SKM-1 treated with dmso at 0.1 percent for 144 hours (cell line): ENCODE data around the gene ARRB1.
"Not testable (repeated sequence)": the region's sequence is repeated elsewhere in the genome, so short reads cannot be mapped to it uniquely, and the experiment has no call there.

Source experiments
- DNase-seq: peaks from one replicate; lab custom pipeline; 2025; ENCODE audit not compliant: unreplicated experiment; lab: John Stamatoyannopoulos, UW

The ARRB1 gene

DNA sequence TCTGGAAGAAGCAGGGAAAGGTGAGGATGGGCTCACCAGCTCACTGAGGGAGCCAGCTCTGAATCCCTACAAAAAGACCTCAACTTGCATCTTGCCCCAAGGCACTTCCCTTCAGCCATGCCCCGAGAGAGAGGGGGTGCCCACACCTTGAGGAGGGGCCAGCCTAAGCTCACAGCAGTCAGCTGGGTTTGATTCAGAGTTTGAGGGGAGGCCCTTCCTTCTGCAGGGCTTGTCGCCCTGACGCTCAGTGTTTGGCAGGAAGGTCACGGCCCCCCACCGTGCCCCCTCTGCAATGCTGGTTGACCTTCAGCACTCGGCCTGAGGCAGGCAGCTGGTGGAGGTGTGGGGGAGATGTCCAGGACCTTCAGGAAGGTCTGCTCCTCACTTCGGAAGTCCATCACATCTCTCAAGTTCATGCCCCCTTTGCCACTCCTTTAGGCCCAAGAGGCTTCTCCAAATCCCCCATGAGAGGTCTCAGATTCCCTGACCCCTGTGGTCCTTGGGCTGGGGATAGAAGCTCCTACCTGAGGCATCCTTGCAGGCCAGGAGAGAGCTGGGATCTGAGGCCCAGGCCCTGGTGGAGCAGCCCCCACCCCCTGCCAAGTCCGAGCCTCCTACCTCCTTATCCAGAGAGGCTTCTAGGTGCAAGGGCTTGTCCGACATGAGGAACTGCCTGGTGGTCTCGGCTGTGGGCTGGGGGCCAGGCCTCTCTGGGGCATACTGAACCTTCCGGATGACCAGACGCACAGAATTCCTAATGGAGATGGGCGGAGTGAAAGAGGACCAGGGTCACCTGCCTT, 73.3 kb downstream of the ARRB1 start:
- no peak for DNase-seq

DNA sequence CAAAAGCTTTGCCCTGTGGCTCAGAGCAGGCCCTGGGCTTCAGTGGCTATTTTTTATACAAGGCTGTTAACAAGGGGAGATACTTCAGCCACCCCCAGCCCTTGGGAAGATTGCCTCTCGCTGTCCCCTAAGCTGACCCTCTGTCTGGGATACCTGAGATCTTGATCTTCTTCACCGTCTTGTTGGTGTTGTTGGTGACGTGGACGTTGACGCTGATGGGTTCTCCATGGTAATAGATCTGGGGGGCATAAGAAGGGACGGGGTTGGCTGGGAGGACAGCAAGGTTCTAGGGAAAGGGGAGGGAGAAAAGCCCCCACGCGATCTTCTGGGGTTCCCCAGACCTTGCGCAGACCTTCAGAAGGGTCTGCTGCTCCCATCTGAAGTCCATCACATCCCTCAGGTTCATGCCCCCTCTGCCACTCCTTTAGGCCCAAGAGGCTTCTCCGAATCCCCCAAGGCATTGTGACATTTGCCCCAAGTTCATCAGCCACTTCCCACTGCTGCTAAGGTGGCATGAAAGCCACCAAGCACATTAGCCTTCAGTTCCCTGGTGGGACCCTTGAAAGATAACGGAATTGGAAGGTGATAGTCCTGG, 74.2 kb downstream of the ARRB1 start:
- no peak for DNase-seq

DNA sequence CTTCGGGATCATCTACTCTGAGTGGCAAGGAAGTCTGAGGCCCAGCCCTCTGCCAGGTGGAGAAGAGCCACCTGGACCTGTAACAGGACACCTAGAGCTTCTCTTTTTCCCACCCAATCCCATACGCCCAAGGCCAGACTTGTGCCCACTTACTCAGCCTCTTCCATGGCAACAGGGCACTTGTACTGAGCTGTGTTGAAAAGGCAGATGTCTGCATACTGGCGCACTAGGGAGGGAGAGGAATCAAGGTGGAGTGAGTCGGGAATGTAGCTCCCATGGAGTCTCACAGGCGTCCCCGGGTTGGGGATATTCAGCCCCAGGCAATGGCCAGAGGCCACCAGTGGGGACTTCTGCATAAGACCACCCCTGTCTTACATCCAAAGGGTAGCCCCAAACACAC, 74.8 kb downstream of the ARRB1 start:
- DNase-seq = no peak

DNA sequence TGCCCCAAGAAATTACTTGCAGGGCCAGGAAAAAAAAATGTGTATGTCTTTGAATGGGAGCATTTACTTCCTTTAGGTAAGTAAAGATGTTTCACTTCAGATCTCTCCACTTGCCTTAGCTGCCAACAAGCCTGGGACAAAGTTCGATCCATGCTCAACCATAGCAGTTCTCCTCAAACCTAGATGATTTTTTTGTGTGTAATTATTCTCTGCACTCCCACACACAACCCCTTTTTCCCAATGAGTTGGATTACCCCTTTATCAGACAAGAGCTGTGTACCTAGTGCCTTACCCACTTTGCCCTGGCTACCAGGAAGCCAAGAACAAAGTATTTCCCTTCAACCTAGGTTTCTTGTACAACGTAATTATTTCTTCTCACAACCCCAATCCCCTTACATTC, 75.3 kb downstream of the ARRB1 start:
- DNase-seq = no peak

DNA sequence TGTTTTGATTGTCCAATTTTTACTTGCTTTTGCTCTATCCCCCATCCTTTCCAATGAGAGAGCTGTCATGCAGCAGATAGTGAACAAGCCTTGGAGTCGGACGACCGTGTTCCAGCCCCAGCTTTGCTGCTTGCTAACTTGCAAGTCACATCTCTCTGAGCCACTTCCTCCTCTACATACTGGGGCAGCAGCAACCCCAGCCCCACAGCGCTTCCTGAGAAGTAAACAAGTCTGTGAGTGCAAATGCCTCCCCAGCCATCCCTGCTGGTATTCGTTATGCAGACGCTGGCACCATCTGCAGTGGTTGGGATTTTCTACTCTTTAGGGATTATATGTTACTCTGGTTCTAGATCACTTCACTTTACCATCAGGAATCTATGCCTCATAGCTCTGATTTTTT, 75.9 kb downstream of the ARRB1 start:
- DNase-seq = no peak

DNA sequence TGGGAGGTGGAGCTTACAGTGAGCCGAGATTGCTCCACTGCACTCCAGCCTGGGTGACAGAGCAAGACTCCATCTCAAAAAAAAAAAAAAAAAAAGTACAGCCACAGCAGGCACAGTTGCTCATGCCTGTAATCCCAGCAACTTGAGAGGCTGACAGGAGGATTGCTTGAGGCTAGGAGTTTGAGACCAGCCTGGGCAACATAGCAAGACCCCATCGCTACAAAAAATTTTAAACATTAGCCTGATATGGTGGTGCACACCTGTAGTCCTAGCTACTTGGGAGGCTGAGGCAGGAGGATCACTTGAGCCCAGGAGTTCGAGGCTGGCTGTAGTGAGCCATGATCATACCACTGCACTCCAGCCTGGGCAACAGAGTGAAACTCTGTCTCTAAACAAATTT, 76.7 kb downstream of the ARRB1 start:
- DNase-seq = not testable (repeated sequence)

DNA sequence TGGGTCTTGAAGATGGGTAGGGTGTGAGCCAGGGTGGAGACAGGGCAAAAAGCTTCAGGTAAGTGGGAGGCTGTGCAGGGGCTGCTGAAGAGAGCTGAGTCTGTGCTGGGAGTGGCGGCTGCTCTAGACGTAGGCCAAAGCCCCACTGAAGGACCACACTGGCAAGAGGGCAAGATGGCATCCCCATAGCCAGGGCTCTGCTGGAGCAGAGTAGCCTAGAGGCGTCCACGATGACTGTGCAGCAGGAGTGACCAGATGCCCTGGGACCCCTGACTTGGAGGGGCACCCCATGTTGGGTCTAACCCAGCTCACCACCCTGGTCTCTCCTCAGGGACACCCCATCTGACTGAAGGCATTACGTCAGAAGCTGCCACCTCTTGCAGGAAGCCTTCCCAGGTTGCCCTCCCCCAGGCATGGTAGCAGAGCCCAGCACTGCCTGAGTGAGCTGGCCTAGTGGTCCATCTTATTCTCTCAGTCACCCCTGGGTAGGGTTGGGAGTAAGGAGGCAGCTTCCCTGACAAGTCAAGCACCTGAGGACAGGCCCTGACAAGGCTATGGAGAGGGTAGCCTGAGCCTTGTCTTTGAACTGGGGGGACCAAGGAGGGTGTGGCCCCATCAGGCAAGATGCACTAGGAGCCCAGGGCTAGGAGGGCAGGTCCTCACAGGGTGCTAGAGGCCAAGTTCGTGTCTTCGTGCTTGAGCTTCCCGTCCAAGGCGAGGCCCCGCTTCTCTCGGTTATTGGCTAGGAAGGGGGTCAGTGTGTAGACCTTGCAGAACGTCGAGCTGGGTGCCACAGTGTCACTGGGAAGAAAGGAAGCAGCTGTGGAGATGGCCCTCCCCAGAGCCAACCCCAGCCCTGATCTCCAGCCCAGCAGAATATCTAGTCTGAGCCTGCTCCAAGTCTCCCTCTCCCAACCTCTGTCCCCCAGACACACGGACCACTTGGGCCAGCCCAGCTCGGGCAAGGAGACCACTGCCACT, 77.8 kb downstream of the ARRB1 start:
- no peak for DNase-seq

DNA sequence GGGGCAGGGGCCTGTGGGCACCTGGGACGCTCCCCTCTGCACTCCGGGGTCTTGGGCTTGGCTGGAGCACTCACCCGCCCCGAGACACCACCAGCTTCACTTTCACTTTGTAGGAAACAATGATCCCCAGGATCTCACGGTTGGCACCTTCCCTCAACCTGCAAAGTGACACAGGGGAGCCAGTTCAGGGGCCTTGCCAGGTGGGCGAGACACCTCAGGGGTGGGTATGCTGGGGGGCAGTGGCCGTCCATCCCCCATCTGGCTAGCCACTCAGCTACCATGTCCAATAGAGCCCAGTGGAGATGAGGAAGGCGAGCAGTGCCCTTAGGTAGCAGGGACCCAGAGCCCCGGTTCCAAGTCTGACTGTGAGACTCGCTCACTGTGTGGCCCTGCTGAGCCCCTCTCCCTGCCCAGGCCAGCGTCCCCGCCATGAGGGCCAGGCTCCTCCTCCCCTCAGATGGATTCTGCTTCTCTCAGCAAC, 78.6 kb downstream of the ARRB1 start:
- no peak for DNase-seq

DNA sequence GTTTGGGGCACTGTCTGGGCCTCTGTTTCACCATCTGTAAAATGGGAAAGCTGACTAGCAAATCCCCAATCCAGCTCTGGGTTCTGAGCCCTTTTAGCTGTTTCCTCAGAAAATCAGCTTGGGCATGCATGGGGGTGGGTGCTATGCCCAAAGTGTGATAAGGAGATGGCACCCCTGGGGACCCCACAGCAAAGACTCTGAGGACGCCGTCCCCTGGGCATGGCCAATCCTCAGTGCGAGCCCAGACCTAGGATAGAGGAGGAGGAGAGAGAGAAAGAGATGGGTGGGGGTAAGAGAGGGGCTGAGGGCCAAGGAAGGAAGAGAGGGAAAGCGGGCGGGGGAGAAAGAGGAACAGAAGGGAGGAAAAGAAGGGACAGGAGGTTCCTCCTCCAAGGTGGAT, 79.1 kb downstream of the ARRB1 start:
- DNase-seq = no peak

DNA sequence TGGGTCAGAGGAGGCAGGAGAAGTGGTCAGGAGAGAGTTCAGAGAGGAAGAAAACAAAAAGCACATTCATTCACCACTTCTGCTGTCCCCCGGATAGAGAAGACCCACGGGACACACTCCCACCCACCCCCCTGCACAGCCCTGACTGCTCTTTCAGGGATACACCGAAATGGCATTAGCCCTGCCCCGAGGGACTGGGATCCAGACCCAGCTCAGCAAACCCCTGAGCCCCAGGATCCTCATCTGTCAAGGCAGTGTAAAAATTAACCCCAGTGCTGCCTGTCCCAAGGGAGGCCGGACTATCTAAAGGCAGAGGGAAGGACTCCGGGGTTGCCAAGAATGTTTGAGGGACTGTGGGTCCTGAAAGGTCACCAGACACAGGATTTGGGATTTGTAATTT, 79.7 kb downstream of the ARRB1 start:
- DNase-seq = no peak

DNA sequence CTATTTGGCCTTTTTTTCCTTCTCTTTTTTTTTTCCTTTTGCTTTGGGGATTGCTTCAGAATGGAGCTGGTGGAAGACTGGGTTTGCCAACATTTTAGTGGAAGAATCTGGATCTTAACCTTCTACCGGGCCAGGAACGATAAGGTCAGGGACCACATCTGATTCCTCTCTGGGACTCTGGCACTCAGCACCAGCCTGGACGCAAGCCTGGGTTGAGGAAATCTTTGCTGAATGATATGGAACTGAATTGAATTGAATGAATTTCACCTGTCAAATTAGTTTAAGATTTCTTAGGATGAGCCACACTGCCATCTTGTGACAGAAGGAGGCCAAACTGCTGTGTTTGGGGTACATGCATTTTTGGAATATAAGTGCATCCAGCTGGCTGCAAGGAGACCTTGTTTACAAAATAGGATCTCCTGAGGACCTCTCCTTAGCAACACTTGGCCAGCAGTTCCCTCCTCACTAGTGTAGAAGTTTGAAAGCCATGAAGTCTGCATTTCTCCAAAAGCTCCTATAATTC, 80.5 kb downstream of the ARRB1 start:
- no peak for DNase-seq

DNA sequence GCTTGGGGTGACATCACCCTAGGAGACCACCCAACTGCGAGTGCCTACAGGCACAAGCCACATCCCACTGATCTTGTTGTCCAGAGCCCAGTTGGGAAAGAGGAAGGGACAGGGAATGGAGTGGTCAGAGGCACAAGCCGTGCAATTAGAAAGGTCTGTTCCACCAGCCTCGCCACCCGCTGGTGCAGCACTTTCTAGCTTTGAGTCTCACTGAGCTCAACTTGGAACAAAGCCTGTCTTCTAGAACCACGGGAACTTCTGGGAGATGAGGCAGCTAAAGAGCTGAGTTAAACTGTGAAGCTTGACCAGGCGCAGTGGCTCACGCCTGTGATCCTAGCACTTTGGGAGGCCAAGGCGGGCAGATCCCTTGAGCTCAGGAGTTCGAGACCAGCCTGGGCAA, 81.6 kb downstream of the ARRB1 start:
- no peak for DNase-seq

DNA sequence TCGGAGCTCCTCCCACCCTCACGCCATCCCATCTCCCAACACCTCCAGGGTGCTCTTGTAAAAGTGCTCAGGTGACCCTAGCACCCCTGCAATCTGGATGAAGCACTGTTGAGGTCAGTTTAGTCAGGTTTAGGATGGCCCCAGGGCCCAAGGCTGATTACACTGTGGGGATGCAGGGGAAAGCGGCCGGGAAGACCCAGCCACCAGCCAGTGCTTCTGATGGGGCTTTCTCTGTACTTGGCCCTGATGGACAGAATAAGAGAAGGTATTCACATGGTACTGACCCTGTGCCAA, 82.1 kb downstream of the ARRB1 start:
- no peak for DNase-seq

DNA sequence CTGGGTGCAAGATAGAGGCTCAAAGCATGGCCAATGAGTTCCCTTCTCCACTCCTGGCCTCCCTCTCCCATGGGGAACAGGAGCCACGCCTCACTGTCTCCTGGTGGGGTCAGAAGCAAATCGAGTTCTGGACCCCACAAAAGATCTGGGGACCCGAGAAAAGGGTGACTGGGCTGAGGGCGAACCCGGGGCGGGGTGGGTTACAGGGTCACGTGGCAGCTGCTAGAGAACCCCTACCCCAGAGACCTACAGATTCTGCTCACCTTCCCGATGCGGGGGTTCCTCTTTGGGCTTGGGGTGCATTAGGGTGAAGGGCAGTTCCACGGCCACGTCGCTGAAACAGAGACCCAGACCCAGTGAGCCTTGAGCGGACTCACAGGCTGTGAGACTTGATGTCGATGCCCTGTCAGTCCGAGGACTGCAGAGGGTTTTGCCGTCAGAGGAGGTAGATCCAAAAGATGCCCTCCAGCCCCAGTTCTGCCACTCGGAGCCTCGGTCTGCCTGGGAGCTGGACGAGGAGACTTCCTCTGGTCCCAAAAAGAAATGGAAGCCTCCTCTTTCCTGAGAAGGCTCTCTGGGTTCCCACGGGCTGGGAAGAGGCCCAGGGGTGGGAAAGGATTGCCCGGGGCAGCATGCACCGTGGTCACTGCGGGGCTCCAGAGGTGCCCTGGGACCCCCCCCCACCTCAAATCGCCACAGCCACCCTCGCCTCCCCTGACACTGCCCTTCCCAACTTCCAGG, 82.7 kb downstream of the ARRB1 start:
- DNase-seq = no peak

DNA sequence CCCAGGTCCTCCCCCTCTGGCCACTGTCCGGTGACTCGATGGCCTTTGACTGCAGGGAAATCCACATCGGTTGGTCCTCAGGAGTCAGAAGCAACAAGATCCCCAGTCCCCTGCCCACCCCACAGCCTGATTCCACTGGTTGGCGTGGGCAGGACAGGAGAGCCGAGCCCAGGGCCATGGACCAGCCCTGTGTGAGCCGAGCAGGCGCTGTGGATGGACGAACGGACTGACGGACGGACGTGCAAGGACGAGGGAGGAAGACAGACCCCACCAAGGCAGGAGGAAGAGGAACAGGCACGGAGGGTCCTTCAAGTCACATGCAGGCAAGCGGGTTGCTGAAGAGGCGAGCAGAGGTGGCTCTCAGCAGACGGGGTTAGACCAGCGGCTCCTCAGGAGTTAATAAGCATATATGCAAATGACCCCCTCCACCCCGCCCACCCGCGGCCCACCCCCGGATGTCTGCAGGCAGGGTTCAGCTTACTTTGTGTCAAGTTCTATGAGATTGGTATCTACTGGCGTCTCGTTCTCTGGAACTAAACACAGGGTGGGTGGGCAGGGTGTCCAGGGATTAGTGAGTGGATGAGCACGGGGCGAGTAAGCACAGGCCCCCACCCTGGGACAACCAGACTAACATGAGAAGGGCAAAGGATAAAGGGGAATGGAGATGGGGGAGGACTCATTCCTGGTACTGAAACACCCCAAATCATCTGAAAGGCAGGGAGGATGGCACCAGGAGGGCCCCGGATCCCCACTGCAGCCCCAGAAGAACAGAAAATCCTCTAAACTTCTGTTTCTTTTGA, 84.1 kb downstream of the ARRB1 start:
- no peak for DNase-seq

DNA sequence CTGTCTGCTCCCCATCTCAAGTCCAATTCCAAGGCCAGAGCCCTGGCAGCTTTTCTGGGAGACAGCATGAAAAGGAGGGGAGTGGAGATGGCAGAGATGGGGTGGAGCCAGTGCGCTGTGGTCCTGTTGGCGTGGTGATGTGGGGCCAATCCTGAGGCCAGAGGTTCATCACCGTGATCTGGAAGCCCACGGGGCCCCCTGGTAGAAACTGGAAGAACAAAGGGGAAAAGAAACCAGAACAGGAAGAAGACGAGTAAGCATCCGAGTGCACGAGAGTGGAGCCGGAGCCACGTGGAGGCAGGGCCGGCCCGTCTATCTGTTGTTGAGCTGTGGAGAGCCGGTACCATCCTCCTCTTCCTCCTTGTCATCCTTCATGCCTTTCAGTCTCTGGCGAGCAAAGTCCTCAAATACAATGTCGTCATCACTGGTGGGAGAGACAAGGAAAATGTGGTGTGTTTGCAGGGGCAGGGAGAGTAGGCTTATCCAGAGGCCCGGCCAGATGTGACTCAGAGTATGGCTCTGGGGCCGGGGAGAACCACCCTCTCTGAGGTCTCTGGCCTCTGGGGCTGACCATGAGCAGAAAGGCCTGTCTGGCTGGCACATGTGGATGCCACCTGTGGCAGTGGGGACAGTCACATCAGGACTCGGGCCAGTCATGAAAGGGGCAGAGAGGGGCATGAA, 85.5 kb downstream of the ARRB1 start:
- no peak for DNase-seq

DNA sequence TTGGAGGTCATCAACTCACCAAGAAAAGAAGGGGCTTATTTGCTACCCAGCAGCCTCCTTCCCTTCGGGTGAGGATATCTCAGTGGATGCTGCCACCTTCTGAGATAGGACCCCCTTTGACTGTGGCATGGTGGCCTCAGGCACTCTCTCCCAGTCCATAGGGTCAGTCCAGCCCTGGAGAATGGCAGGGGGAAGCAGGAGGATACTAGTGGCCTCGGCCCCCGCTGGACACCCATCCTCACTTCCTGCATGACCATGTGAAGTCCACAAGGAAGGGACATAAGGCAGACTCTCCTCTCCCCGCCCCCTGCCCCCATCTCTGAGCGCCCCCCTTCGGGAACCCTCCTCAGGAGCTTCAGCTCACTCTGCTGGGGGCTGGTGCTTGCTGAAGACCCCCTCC, 86.5 kb downstream of the ARRB1 start:
- no peak for DNase-seq

DNA sequence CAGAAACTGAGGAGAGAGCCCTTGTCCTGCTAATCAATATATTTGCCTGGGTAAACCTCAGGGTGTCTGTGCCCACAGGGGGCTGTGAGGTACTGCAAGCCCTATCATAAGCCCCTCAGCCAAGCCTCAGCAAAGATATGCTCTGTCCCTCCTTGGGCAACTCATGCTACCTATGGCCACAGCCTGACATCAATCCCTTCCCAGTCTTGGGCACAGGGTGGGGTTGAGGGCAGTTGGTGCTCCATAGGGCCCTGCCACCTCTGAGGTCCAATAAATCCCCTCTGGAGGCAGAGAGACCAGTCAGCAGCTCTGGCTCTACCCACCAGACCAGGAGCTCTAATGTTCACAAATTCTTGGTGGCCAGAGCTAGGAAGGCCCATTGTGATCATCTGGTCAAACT, 87.1 kb downstream of the ARRB1 start:
- DNase-seq = no peak

DNA sequence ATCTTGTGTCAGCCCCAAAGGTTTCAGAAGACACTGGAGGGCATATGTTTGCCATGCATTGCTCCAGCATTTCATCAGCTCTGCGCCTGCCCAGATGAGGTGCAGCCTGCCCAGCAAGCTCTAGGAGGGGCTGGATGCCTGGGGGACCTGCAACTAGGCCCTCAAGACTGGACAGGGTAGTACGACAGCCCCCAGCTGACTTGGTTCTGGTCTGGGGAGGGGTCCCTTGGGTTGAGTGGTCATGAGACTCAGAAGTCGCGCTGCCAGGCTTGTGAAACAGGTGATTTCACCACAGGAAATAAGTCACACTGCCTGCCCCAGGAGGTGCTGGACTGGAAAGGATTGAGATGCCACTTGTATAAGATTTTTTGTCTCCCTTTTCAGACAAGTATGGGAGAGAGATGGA, 87.5 kb downstream of the ARRB1 start:
- DNase-seq = no peak
